ENCODE results near the gene HBS1L.
A peak's percentile ranks its signal among the peaks of the same experiment; 100 is the strongest.

HBS1L gene

GRCh38 chr6:134999107-134999506 lies 55.5 kb downstream of the HBS1L start:
- DNase-seq (ENCODE audit: low read depth in 2 of 2), result no peak

- no peak for DNase-seq (ENCODE audit: low read depth in 2 of 2)
Observed at GRCh38 chr6:134997133-134997995, 57.3 kb downstream of the HBS1L start.

DNA sequence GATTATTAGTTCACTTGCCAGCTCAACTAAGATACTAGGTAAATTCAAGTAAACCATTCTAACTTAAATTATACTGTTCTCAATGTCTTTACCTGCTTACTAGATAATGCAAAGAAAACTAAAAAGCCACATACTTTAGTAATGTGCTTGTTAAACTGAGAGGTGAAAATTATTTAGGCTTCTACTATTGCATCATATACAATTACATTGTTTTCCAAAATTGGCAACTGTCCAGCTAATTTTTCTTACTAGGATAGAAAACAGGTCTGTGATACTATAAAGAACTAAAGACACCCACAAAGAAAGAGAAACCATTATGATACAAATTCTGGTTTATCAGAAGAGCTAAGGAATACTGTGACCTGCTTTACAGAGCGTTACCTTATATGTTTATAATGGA lies 59.1 kb downstream of the HBS1L start:
- no peak for DNase-seq (ENCODE audit: low read depth in 2 of 2)

DNA sequence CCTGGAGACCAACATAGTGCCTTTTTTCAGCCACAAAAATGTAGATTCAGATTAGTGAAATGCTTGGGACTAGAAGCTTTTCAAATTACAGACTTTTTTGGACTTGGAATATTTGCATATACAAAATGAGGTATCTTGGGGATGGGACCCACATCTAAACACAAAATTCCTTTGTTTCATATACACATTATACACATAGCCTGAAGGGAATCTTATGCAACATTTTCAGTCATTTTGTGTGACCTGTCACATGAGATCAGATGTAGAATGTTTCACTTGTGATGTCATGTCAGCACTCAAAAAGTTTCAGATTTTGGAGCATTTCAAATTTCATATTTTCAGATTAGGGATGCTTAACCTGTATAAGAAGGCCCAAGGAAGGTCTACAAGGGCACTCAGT lies 60.2 kb downstream of the HBS1L start:
- no peak for DNase-seq (ENCODE audit: low read depth in 2 of 2)

GRCh38 chr6:134992155-134992554 lies 62.5 kb downstream of the HBS1L start:
- DNase-seq (ENCODE audit: low read depth in 2 of 2), result no peak

DNA sequence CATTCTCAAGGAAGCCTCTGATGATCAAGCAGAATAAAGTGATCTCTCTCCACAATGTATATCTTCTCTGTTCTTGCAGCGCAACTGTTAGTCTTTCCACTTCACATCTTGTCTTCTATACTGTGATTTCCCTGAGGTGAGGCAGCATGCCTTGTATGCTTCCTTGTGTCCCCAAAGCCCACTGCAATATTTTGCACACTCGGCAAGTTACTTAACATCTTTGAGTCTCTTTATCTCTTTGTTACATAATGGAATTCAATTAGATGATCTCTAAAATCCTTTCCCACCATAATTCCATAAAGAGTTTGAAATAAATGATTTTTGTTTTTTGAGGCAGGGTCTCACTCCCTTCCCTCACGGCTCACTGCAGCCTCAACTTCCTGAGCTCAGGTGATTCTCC lies 64.4 kb downstream of the HBS1L start:
- DNase-seq (ENCODE audit: low read depth in 2 of 2), result no peak

DNA sequence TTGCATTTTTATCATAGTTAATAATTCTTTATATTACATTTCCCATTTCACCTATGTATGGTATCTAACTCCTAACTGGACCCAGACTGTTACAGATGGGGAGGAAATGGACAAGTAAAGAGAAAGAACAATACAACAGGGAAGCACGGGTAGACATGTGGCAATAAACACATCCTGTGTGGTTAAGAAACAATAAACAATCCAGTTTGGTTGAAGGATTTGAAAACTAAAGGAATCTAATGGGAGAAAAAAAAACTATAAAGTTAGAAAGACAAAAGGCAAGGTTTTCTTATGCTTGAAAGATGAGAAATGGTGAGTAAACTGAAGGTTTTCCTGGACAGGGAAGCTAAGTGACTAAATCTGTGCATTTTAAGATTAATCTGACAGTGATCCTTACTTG lies 69.8 kb downstream of the HBS1L start:
- DNase-seq (ENCODE audit: low read depth in 2 of 2), result no peak

- no peak for DNase-seq (ENCODE audit: low read depth in 2 of 2)
Observed at GRCh38 chr6:134983823-134984222, 70.8 kb downstream of the HBS1L start.

GRCh38 chr6:134982161-134982560 lies 72.5 kb downstream of the HBS1L start:
- no peak for DNase-seq (ENCODE audit: low read depth in 2 of 2)

DNA sequence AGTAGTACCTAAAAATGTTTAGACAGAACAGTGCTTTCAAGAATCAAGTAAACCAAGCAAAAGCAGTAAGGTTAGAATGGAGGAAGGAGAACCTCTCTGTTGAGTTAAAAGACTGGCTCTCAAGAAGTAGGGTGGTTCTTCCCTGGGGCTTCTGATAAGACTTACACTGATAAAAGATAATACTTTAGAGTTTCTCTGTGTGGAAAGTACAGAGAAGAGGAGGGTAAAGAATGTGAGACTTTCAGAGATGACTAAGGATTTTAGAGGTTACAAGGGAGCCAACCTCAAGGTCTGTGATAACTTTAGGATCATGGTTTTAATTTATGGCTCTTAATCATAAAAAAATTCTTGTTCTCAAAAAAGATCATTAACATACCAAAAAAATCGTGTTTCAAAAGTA lies 73.8 kb downstream of the HBS1L start:
- no peak for DNase-seq (ENCODE audit: low read depth in 2 of 2)

DNA sequence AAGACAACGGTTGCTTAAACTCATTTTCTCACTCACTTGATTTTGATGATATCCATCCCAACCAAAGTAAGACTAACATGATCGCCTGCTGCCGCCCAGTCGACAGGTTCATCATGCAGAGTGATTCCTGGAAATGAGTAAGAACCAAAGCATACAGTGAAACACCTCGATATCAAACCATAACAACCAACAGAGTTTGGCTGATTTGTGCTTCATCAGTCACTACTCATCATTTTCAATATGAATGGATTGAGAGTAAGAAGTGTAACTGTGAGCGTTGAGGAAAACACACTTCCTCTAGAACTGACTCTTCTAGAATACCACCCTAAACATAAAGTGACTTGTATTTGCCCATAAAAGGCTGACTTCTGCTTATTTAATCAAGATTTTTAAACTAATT lies 75.5 kb downstream of the HBS1L start:
- DNase-seq (ENCODE audit: low read depth in 2 of 2), result peak in 1 of 2 donors; percentile 34

- no peak for DNase-seq (ENCODE audit: low read depth in 2 of 2)
Observed at GRCh38 chr6:134974370-134974769, 80.3 kb downstream of the HBS1L start.

DNA sequence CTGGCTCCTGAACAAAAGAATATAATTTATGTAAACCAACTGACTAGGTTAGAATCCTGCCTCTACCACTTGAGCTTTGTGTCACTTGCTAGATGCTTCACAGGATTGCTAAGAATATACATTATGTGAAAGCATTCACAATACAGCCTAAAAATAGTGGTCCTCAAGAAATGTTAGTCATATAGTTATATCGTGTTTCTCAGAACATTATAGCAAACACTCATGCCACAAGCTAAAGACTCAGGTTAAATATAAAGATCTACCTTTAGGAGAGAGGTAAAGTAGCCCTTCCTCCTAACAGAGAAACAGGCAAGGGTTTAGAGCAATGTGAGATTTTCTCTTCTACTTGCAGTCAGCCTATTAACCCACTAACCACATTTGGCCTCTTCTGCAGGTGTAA lies 86.9 kb downstream of the HBS1L start:
- DNase-seq (ENCODE audit: low read depth in 2 of 2), result no peak

- DNase-seq (ENCODE audit: low read depth in 2 of 2), result no peak
Observed at GRCh38 chr6:134964451-134965203, 90.0 kb downstream of the HBS1L start.

DNA sequence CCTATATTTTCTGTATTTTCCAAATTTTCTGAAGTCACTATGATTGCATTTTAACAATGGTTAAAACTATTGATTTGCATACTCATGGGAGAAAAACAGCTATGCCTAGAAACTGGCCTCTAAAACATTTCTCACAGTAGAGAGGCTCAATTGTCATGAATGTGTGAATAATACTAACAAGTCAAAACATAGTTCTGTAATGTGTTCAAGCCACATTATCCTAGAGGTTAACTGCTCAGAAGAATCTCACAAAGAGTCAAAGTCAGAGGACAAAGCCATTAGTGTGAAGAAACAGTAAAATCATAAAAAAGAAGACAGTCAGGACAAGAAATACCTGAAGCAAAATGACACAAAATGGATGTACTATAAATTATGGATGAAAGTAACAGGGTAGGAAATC lies 92.2 kb downstream of the HBS1L start:
- DNase-seq (ENCODE audit: low read depth in 2 of 2), result no peak

- no peak for DNase-seq (ENCODE audit: low read depth in 2 of 2)
Observed at GRCh38 chr6:134961366-134961765, 93.3 kb downstream of the HBS1L start.

DNA sequence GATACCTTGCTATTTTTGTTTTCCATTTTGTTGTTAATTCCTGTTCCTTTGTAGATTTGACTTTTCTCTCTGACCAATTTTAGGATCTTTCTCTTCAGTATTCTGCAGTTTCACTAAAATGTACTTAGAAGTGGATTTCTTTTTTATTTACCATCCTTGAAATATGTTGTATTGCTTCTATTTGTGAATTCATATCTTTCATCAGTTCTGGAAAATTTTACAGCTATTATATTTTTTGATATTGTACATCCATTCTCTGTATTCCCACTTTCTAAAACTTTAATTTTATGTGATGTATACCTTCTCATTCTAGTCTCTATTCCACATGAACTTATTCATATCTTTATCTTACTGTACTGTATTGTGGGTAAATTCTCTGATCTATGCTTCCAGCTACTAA lies 95.0 kb downstream of the HBS1L start:
- DNase-seq (ENCODE audit: low read depth in 2 of 2), result no peak

DNA sequence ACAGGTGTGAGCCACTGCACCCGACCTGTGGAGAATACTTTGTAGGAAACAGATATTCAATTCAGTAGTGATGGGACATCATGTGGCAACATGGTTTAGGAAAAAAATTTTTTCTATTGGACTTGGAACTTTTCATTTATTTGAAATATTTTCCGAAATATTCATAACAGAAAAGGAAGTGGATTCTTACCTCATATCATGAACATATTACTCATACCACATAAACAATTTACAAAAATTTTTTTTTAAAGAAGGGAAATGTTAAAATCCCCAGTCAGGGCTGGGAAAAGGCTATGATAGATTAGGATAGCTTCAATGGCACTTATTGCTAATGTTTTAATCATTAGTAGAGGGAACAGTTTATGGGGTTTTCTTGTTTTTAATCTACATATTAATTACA lies 97.9 kb downstream of the HBS1L start:
- no peak for DNase-seq (ENCODE audit: low read depth in 2 of 2)

- no peak for DNase-seq (ENCODE audit: low read depth in 2 of 2)
Observed at GRCh38 chr6:134956032-134956431, 98.6 kb downstream of the HBS1L start.

- DNase-seq (ENCODE audit: low read depth in 2 of 2), result no peak
Observed at GRCh38 chr6:134954272-134955000, 100.2 kb downstream of the HBS1L start.

GRCh38 chr6:134951494-134952263 lies 102.9 kb downstream of the HBS1L start:
- no peak for DNase-seq (ENCODE audit: low read depth in 2 of 2)

DNA sequence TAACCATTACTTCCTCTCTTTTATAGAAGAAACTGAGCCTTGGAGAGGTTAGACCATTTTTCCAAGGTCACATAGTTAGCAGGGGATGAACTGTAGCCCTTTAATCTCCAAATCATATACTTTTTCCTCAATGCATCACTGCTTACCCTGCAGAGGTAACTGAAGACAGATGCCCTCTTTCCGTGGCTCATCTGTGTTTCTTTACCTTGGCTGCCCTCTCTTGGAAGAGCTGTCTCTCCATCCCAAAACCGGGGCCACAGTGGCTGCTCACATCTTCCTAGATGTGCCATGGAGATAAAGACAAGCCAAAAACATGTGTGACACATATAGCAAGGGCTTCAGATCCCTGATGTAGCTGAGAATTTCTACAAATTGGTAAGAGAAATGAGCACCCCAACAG lies 104.1 kb downstream of the HBS1L start:
- DNase-seq (ENCODE audit: low read depth in 2 of 2), result no peak
